D341Med (cell line): Measurements from ENCODE around the gene KIAA1328.
A peak's percentile ranks its signal among the peaks of the same experiment; 100 is the strongest.
"Not testable (repeated sequence)": the region's sequence is repeated elsewhere in the genome, so short reads cannot be mapped to it uniquely, and the experiment has no call there.

ENCODE experiments used
- DNase-seq: peaks from one replicate; pipeline ENCODE4 v3.0.0; 2012; ENCODE audit warnings: low spot score

KIAA1328 gene

DNA sequence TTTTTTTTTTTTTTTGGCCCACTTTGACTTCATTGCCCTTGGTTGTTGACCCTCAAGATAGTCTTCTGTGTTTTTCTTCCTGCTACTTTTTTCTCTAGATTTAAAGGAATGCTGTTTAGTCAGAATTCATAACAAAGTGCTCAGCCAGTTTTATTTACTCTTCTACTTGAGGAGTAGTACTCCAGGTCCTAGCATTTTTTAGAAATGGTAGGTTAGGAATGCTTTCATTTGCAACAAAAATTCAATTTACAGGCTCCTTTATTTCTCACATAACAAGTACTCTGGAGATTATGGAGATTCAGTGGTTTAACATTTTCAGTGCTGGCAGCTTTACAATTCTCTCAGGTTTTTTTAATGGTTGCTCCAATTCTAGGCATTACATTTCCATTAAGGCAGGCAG is 58.2 kb downstream of the KIAA1328 start:
- no peak for DNase-seq

DNA sequence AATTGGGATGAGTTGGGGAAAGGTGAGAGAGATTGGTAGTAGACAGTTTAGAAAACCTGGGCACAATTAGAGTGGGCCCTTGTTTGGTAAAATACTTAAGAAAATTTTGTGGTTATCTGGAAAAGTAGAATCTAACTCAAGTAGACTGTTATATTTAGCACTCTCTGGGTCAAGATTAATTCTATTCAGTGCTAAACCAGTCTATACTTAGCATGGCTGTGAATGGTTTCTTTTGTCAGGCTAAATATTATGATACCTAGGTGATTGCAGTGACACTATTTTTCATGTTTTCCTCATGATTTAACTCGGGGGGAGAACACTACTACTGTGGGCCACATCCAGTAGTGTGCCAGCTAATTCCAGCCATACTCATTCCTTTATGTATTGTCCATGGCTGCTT is 58.9 kb downstream of the KIAA1328 start:
- no peak for DNase-seq

DNA sequence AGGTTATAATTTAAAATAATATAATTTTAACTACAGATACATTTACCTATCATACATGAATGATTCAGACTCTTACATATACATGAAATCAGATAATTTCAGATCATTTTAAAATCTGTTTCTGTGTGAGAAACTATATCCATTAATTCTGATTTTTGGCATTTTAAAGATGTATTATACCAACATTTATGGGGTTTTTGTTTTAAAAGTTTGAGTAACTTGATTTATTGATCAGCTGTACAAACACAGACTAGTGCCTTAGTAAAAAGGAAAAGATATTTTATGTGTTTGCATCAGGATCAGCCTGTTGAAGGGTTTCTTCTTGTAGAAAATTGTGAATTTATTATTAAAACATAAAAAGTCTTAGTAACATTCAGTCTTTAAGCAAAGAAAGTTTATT is 59.9 kb downstream of the KIAA1328 start:
- no peak for DNase-seq

DNA sequence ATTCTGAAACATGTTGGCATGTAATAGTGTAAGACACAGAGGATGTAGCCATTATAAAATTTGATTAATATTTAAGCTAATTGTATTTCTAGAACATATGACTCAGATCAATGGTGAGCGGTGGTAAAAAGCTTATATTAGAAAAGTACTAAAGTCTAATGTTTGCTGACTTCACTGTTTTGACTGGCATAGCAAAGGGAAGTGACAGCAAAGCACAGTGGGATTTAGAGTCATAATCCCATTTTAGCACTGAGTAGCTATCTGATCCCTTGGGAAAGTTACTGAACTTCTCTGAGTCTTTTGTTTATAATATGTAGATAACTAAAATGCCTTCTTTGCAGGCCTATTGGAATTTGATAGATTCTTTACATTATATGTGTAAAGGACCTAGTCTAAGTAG is 60.4 kb downstream of the KIAA1328 start:
- DNase-seq, result no peak

DNA sequence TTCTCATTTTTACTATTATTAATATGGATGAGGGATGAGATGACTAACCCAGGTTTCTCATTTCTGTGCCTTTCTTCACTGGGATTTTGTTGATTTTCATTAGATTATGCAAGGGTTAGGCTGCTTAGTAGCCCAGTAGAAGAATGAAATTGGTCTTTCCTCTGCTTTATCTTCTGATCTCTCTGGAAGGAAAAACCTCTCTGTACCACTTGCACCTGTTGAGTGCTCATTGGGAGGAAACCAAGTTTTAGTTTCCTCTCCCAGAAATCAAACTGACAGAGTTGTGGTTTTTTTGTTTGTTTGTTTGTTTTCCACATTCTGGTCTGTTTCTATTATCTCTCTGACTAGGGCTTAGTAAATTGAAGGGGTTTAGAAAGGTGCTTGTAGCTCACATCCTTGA is 60.8 kb downstream of the KIAA1328 start:
- DNase-seq, result no peak

DNA sequence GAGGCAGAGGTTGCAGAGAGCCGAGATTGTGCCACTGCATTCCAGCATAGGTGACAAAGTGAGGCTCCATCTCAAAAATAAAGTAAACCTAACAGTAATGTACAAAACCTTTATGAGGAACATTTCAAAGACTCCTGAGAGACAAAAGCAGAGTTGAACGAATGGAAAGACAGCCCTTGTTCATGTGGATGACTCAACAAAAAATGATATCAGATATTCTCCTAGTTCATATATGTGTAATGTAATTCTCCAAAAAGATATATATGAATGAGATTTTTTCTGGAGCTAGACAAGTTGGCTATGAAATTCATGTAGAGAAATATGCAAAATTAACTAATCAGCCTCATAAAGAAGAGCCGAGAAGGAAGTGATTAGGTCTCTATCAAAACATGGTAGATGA is 61.7 kb downstream of the KIAA1328 start:
- DNase-seq, result no peak

DNA sequence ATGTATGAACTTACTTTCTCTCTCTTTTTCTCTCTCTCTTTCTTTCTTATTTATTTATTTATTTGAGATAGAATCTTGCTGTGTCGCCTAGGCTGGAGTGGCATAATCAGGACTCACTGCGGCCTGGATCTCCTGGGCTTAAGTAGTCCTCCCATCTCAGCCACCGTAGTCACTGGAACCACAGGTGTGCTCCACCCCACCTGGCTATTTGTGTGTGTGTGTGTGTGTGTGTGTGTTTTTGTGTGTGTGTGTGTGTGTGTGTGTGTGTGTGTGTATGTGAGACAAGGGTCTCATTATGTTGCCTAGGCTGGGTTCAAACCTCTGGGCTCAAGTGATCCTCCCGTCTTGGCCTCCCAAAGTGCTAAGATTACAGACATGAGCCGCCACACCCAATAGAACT is 64.3 kb downstream of the KIAA1328 start:
- DNase-seq, result no peak

DNA sequence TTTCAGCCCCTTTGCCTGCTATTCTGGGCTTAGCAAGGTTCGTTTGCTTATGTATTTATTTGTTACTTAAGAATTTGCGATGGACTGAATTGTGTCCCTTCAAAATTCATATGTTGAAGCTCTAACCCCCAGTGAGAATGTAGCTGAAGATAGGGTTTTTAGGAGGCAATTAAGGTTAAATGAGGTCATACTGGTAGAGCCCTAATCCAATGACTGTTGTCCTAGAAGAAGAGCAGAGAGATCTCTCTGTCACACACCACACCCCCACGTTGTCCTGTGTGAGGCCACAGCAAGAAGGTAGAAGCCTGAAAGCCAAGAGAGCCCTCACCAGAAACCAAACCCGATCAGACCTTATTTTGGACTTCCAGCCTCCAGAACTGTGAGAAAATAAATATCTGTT is 66.7 kb downstream of the KIAA1328 start:
- DNase-seq, result peak; percentile 42

DNA sequence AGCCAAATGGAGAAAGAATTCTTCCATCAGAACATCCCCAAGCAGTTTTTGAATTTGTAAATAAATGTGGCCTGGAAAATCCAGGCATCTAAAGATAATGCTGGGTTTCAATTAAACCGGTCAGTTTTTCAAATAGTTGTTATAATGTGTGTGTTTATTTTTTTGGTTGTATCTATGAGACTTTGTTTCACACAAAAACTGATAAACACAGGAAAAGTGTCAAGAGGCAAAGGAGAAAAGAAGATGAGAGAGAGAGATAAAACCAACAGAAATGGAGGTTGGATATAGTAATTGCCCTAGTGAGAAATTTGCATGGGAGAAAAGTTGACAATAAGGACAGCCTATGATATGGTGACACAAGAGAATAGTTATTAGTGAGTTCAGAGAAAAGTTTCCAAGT is 68.3 kb downstream of the KIAA1328 start:
- no peak for DNase-seq

DNA sequence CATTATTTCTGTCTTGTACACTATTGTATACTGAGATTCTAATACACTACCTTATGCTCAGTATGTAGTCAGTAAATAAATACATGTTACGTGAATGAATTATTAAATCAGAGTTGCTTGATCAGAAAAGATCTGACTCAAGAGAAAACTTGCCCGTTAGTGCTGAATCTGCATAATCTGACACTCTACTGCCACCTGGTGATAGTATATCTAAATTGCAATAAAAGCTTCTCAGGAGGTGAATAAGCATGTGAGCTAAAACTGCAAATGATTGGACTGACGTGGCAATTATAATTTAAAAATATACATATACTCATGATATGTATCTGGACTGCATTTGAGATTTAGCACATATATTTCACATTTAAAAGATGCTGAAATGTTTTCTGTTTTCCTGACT is 70.4 kb downstream of the KIAA1328 start:
- DNase-seq, result peak; percentile 35

DNA sequence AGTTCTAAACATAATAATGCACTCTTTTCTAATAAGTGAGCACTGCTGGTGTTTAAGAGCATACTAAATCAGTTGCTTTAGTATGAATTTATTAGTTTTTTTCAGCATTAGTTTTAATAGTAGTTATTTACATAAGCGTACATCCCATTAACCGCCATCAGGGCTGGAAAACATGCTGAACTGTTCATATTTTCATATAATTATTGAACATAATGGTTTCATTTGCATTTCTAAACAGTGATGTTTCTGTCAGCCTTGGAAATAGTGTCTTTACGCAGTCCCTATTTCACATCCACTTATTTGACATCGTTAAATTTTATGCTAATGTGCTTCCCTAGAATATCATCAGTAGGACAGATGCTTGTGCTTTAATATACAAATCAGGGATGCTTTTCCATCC is 71.5 kb downstream of the KIAA1328 start:
- no peak for DNase-seq

DNA sequence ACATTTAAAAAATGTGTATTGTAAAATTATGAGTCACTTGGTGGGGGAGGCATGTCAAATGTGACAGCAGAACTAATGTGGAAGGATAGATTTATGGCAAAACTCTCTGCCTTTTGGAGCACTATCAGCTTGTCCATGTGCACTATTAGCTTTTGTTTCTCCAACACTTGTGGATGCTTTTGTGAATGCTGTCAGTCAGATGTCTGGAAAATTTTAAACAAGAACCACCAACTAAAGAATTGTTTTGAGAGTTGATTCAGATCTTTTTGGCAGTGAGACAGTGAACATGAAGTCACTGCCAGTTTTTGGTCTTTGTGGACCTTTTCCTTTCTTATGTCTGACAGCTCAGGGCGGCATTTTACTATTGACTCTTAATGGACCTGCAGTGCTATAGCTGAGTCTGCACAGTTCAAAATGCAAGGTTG is 72.4 kb downstream of the KIAA1328 start:
- DNase-seq, result no peak

DNA sequence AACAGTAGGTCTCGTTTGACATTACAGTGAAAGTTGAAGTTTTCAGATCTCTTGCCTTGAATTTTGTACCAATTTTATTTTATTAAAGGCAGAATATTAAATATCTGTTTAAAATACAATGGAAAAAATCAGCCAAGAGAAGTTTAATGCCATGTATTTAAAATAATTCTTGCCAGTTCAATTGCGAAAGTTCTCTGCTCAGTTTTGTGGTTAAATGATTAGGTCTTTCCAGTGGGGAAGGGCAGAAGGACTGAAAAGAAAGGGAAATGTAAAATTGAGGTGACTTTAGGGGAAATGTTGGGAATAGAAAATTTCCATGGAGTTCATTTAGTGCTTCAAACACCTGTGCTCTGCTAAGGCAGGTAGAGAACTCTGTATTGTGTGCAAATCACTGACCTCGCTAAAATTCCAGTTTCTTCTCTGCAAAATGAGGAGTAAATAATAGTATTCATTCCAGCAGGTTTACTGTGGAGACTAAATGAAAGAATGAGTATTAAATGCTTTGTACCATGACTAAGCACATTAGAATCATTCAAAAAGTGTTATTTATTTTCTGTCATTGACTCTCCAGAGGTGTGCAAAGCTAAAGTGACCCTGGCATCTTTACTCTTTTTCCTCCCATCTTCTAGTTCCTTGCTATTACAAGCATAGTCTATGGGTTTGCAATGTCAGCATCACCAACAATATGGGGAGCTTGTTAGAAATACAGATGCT is 74.4 kb downstream of the KIAA1328 start:
- no peak for DNase-seq

DNA sequence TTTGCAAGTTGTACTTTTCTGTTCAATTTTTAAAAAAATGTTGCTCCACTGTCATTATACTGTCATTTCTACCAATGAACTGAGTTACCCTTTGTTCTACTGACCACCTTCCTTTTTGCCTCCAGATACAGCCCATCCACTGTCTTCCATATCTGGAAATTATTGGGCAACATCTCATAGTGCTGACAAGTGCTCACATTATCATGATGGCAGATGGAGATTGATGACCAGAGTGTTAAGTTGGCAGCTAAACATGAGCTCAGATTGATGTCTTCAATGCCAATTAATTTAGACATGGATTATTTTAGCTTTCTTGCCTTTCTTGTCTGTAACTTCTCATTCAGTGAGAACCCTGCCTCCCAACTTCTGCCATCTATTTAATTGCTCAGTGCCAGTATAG is 76.6 kb downstream of the KIAA1328 start:
- DNase-seq, result no peak

DNA sequence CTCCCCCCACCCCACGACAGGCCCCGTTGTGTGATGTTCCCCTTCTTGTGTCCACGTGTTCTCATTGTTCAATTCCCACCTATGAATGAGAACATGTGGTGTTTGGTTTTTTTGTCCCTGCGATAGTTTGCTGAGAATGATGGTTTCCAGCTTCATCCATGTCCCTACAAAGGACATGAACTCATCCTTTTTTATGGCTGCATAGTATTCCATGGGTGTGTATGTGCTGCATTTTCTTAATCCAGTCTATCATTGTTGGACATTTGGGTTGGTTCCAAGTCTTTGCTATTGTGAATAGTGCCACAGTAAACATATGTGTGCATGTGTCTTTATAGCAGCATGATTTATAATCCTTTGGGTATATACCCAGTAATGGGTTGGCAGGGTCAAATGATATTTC is 80.4 kb downstream of the KIAA1328 start:
- not testable (repeated sequence) for DNase-seq

DNA sequence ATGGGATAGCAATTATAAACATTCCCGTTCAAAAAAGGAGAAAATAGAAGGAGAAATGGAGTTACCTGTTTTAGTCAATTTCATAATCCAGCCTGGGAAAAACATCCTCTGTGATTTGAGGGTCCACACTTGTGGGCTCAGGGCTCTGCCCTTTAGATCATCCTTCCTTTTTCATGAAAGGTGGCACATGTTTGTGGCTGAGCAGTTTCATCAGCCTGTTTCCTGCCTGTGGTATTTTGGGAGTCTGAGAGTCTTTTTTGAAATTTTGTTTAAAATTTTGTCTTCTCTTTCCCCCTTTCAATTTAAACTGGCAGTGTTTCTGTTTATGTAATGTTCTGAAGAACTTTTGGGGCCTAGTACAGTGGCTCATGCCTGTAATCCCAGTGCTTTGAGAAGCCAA is 84.0 kb downstream of the KIAA1328 start:
- DNase-seq, result no peak

DNA sequence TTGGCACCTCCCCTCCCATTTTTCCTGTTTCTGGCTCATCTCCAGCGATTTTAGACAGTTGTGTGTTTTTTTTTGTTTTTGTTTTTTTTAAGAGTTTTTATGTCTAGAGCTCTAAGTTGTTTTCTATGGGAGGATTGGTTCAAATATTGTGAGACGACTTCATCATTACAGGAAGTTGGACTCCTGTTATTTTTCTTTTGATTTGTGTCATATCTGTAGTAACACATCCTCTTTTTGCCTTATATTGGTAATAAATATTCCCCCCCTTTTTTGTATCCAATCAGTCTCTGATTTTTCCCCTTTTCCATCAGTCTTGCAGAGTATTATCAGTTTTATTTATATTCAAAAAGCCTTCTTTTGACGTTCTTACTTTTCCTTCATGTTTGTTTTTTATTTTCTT is 89.0 kb downstream of the KIAA1328 start:
- no peak for DNase-seq

DNA sequence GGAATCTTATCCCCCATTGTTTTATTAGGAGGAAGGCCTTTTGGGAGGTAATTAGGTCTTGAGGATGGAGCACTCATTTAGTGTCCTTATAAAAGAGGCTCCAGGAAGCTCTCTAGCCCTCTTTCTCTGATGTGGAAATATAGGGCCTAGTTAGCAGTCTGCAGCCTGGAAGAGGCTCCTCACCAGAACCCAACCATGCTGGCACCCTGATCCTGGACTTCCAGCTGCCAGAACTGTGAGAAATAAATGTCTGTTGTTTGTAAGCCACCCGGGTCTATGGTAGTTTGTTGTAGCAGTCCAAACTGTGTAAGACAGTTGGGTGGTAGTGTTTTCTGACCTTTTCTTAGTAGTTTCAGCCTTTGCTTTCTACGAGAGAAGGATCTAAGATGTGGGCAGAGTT is 100.7 kb downstream of the KIAA1328 start:
- no peak for DNase-seq

DNA sequence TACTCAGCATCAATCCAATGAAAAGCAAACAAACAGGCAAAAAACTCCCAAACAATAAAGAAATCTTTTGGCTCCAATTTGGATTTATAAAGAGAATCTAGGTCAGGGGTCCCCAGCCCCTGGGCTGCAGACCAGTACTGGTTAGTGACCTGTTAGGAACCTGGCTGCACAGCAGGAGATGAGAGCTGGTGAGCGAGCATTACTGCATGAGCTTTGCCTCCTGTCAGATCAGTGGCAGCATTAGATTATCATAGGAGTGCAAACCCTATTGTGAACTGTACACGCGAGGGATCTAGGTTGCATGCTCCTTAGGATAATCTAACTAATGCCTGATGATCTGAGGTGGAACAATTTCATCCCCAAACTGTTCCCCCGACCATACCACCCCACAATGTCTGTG is 102.2 kb downstream of the KIAA1328 start:
- no peak for DNase-seq

DNA sequence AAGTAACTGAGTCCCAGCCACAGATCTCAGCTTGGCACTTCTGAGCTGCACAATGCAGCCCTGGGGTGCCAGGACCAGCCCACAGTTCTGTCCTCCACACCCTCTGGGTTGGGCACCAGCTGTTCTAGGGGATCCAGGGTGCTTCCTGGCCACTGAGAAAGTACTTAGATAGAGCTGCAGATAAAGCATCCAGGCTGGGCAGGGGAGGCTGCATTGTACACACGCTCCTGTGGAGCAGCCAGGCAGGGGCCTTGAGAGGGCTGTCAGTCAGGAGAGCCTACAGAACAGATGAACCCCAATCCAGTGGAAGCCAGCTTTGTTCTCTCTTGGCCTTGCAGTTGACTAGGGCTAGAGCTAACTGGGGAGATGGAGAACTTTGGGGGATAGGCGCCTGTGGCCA is 104.6 kb downstream of the KIAA1328 start:
- no peak for DNase-seq

DNA sequence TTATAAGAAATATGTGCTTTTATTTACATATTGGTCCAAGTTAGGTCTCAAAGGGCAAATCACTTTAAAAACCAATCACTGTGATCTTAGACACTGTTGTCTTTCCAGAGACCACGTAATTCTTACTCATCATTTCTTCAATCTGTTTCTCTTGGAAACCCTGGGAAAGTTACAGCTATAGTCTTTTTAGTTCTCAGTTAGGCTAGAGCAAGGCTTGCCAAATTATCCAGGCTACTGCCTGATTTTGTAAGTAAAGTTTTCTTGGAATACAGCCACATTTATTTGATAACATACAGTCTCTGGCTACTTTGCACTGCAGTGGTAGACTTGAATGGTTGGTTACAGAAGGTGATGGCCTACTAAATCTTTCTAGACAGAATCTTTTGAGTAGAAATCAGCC is 106.0 kb downstream of the KIAA1328 start:
- DNase-seq, result no peak

DNA sequence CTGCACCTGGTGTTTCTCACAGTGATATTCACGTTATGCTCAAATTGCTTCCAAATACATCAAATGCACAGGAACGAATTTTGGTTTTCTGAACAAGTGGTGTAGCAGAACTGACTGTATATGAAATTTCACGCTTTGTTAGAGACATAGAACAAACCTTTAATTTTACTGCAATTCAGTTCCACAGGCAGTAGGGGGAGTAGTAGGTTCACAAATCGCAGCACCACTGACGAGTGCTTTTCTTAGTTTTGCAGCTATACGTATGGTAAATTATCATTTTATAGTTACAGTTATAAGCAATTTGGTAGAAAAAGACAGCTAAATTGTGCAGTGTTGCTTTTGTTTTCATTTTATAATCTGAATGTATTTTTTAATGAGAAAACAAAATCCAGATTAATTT is 113.3 kb downstream of the KIAA1328 start:
- peak; percentile 76 for DNase-seq

DNA sequence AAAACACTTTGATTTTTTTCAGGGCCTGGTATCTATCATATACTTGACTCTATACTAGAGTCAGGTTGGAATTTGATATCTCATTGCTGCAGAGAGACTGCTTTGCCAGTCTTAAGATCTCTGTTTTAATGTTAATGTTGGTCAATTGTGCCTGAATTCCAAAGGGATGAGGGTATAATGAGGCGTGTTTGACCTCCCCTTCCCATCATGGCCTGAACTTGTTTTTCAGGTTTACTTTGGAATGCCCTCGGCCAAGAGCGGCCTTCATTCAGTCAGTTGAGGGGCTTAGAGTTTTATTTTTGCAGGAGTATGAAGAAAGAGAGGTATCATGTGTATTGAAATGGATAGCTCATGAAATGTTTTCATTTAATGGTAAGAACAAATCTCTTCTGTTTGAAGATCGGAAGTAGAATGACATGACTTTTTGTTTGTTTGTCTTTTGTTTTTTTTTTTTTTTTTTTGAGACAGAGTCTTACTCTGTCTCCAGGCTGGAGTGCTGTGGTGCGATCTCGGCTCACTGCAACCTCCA is 119.0 kb downstream of the KIAA1328 start:
- DNase-seq, result no peak

DNA sequence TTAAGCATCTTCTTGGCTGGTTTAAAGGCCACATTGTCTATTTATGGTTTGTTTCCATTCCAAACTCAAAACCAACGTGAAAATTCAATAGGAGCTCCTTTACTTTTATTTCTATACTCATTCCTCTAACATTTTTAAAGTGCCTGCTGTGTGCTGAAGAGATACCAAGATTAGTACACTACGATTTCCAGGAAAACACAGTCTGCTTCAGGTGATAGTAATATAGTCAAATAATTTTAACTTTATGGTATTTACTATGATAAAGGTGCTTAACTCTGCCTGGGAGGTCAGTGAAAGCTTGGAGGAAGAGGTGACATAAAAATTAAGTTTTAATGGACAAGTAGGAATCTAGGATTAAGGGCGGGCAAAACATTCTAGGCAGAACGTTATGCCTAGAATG is 121.4 kb downstream of the KIAA1328 start:
- no peak for DNase-seq
